CD4-positive, alpha-beta T cell treated with Interleukin-6 at 100 ng/mL for 8 hours (primary cell): Measurements from ENCODE around the gene CBFA2T2.
"Not testable (repeated sequence)": the region's sequence is repeated elsewhere in the genome, so short reads cannot be mapped to it uniquely, and the experiment has no call there.

Experiments
- DNase-seq: peaks from one replicate; pipeline ENCODE4 v3.0.0-alpha.2; 2020; ENCODE audit warnings: mixed read lengths, low spot score

Gene CBFA2T2

GRCh38 chr20:33507461-33507860 is 17.6 kb downstream of the CBFA2T2 start:
- no peak for DNase-seq

DNA sequence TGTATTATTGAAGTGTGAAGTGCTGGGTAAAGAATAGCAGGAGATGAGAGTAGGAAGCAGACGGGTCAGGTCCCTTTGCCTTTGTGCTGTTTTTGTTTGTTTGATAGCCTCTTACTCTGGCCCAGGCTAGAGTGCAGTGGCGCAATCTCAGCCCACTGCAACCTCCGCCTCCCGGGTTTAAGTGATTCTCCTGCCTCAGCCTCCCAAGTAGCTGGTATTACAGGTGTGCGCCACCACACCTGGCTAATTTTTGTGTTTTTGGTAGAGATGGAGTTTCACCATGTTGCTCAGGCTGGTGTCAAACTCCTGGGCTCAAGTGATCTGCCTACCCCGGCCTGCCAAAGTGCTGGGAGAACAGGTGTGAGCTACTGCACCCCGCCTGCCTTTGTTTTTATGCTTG is 18.1 kb downstream of the CBFA2T2 start:
- DNase-seq: not testable (repeated sequence)

DNA sequence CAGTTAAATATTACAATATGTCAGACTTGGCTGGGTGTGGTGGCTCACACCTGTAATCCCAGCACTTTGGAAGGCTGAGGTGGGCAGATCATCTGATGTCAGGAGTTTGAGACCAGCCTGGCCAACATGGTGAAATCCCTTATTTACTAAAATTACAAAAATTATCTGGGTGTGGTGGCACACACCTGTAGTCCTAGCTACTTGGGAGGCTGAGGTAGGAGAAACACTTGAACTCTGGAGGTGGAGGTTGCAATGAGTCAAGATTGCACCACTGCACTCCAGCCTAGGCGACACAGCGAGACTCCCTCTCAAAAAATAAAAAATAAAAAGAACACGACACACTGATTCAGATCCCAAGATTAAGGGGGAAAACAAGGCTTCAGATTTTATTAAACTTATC is 19.2 kb downstream of the CBFA2T2 start:
- not testable (repeated sequence) for DNase-seq

DNA sequence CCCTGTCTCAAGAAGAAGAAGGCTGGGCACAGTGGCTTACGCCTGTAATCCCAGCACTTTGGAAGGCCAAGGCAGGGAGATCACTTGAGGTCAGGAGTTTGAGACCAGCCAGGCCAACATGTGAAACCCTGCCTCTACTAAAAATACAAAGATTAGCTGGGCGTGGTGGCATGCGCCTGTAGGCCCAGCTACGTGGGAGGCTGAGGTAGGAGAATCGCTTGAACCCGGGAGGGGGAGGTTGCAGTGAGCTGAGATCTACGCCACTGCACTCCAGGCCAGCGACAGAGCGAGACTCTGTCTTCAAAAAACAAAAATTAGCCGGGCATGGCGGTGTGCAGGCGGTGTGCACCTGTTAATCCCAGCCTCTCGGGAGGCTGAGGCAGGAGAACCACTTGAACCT is 22.0 kb downstream of the CBFA2T2 start:
- DNase-seq: not testable (repeated sequence)

DNA sequence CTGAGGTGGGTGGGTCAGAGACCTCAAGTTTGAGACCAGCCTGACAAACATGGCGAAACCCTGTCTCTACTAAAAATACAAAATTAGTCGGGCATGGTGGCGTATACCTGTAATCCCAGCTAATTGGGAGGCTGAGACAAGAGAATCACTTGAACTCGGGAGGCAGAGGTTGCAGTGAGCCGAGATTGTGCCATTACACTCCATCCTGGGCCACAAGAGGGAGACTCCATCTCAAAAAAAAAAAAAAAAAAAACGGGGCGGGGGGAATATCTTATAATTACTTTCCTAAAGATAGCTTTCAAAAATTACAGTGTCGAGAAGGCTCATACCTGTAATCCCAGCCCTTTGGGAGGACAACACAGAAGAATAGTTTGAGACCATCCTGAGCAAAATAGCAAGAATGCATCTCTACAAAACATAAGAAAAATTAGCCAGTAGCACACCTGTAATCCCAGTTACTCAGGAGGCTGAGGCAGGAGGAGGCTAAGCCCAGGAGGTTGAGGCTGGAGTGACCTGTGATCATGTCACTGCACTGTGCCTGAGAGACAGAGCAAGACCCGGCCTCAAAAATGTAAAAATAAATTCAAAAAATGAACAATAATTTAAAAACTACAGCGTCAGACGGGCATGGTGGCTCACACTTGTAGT is 25.8 kb downstream of the CBFA2T2 start:
- no peak for DNase-seq

DNA sequence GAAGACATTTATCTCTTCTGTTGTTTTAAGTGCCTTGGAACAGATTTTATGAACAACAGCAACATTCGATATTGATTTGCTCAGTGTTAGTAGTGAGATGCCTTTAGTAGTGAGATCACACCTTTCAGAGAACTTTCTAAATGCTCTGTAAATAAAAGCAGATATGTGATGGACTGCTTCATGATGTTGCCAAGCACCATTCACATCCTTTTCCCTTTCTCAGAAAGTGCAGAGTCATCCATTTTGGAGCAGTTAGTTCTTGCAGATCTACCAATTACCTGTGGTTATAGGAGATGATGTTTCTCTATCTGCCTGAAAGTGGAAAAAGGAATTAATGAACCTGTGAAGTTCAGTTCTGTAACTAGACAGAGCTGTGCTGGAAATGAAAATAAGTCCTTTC is 27.0 kb downstream of the CBFA2T2 start:
- DNase-seq: no peak

DNA sequence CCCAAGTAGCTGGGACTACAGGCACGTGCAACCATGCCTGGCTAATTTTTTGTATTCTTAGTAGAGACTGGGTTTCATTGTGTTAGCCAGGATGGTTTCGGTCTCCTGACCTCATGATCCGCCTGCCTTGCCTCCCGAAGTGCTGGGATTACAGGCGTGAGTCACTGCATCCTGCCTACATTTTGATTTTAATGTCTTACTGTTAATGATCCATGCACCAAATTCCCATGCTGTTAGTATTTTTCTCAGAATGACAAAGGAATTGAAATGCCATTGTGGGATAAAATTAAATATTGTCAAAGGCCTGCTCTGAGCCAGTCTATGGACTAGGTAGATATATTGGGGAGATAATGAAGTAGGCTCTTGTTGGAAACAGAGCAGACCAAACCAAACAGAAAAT is 28.2 kb downstream of the CBFA2T2 start:
- no peak for DNase-seq

DNA sequence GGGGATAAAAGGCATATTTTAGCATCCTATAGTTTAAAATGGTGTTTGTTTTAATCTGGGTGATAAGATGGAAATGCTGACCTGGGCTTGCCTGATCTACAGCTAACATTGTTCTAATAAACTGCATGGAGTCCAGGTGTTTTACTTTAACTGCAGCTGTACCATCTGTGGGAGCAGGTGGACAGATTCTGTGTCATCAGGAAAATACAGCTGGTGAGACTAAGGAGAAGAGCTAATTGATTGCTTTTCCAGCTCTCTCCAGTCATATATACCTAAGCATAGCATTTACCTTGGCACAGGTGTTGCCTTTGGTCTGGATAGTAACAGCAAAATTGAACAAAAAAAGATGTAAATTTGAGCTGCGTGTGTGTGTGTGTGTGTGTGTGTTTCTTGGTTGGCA is 31.6 kb downstream of the CBFA2T2 start:
- no peak for DNase-seq

DNA sequence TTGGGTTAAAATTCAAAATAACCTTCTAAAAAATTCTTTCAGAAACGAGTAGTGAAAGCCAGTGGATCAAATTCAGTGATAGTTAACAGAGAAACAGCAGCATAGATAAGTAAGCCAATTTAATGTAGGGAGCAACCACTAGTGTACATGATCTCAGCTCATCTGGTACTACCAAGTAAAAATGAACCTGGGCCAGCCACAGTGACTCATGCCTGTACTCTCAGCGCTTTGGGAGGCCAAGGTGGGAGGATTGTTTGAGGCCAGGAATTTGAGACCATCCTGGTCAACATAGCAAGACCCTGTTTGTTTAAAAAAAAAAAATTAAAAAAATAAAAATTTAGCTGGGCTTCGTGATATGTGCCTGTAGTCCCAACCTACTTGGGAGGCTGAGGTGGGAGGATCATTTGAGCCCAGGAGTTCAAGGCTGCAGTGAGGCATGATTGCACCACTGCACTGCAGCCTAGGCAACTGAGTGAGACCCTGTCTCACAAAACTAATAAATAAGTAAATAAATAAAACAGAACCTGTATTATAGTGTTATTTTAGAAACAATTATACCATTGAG is 32.4 kb downstream of the CBFA2T2 start:
- DNase-seq: no peak

- no peak for DNase-seq
These were observed 34.4 kb downstream of the CBFA2T2 start for GRCh38 chr20:33524261-33524660.

DNA sequence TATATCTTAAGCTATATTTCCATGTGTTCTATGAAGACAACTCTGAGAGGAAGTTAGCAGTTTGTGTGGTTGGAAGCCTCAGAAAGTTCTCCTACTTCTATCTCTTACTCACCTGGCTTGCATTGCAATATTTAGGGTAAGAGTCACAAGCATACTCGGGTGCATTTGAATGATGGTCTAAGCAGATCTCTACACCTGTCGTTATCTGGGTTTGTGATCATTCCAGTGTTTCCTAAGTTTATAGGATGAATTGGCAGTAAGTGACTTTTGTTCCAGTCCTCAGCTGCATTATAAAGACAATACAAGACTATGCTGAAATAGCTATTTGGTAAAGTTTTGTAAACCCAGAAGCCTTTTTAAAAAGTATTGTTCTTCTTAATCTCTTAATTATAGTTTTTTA is 36.9 kb downstream of the CBFA2T2 start:
- no peak for DNase-seq

DNA sequence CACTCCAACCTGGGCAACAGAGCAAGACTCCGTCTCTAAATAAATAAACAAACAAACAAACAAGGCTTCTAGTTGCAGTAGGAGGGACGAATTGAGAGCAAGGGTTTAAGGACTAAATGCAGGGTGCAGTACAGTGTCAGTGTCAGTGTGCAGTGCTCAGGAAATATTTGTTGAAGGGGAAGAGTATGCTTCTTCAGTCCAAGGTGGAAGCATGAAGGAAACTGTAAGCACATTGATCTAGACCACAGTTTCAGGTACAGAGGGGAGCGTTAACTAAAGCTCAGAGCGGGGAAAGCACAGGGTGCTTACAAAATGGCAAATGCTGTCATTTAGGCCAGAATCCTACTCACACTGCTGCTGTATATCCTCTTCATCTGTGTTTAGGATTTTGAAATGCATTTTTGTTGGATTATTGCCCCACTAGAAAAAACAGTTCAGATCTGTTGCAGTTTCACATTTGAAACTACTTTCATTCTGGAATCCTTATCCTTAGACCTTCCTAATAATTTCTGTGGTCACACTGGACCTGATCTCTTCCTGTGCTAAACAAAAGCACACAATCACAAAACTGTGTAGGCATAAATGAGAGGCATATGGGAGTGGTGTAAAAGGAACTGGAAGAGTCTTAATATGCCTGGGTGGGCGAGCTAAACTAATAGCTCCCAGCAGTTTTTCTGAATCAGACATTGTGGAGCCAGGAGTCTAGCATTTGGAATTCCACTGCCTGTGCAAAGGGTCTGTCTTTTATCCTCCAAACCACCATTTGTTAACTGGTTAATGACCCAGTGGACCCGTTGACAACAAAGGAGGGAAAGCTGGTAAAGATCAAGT is 41.4 kb downstream of the CBFA2T2 start:
- no peak for DNase-seq

DNA sequence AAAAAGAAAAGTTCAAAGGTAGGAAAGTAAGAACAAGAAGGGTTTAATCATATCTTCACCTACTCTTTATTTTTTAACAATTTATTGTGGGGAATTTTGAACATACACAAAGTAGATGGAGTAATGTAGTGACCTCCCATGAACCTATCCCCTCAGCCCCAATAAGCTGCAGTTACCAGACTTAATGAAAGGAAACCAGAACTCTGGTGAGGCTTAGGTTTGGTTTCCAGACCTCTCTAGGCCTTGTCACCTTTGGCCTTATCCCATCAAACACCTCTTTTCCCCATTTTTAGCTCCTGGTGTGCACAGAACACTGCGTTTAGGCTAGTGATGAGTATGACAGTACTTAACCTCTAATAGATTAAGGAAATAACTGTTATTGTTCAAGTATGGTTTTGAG is 42.0 kb downstream of the CBFA2T2 start:
- DNase-seq: no peak

GRCh38 chr20:33532753-33533459 is 43.0 kb downstream of the CBFA2T2 start:
- DNase-seq: no peak

DNA sequence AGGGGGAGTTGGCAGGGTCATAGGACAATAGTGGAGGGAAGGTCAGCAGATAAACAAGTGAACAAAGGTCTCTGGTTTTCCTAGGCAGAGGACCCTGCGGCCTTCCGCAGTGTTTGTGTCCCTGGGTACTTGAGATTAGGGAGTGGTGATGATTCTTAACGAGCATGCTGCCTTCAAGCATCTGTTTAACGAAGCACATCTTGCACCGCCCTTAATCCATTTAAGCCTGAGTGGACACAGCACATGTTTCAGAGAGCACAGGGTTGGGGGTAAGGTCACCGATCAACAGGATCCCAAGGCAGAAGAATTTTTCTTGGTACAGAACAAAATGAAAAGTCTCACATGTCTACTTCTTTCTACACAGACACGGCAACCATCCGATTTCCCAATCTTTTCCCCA is 45.8 kb downstream of the CBFA2T2 start:
- not testable (repeated sequence) for DNase-seq

GRCh38 chr20:33537608-33538007 is 47.7 kb downstream of the CBFA2T2 start:
- DNase-seq: no peak

DNA sequence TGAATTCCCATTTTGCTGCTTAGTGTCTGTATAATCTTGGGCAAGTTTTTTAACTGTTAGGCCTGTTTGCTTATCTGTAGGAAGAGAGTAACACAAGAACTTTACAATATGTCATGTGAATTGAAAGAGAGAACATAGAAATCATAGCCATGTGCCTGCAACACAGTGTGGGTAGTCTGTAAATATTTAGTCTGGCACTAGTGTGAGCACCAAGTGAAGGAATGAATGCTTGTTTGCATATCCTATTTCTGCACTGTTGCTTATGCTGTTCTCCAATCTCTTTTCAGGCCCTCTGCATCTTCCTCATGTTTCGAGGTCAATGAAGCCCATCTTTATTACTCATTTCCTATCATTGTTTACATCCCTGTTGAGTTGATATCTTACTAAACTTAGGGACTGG is 49.2 kb downstream of the CBFA2T2 start:
- DNase-seq: no peak

DNA sequence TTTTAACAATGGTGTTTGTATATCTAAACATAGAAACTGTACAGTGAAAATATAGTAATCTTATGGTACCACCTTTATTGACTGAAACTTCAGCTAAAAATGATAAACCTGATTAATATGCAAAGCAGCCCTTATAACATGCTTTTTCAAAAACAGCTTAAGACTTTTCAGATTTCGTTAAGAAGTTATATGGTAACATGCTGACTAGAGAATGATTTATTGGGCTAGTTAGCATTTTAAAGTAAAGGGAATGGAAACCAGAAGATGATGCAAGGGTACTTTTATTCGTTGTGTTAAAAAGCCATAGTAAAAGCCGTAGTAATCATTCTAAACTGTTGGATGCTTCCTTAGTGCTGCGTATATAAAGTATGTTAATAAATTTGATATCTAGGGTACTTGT is 50.5 kb downstream of the CBFA2T2 start:
- DNase-seq: no peak

GRCh38 chr20:33541074-33541473 is 51.2 kb downstream of the CBFA2T2 start:
- no peak for DNase-seq

GRCh38 chr20:33541797-33542196 is 51.9 kb downstream of the CBFA2T2 start:
- DNase-seq: no peak

- no peak for DNase-seq
These were observed 55.9 kb downstream of the CBFA2T2 start for GRCh38 chr20:33545763-33546162.

- DNase-seq: no peak
These were observed 59.5 kb downstream of the CBFA2T2 start for GRCh38 chr20:33549229-33549999.
